Hepatocyte (in vitro differentiated cells): Measurements from ENCODE around the gene OAS1. TPM values are rescaled to one million over a fixed set of nuclear protein-coding genes. Genes with fewer than 3 reads are reported as not detected.
"Not testable (repeated sequence)": the region's sequence is repeated elsewhere in the genome, so short reads cannot be mapped to it uniquely, and the experiment has no call there.

ENCODE experiments used
- DNase-seq: peaks from one replicate; pipeline ENCODE4 v3.0.0-alpha.2; 2016; ENCODE audit warnings: low spot score
- H2AFZ ChIP-seq: fragments of 200-600 bp; sonication (generic); 2 replicates; pipeline ENCODE4 v1.6.0; 2016; ENCODE audit warnings: antibody characterized with exemption, mild to moderate bottlenecking
- H3K27ac ChIP-seq: fragments of 200-600 bp; sonication (generic); 2 replicates; pipeline ENCODE4 v1.5.1; 2016; ENCODE audit warnings: mild to moderate bottlenecking
- H3K27me3 ChIP-seq: fragments of 200-600 bp; sonication (generic); 2 replicates; pipeline ENCODE4 v1.6.1; 2016
- H3K36me3 ChIP-seq: fragments of 200-600 bp; sonication (generic); replicated peaks from 2 replicates; pipeline ENCODE4 v1.5.1; 2016; ENCODE audit warnings: low read depth; ENCODE audit not compliant: insufficient read depth
- H3K4me1 ChIP-seq: fragments of 200-600 bp; sonication (generic); 2 replicates; pipeline ENCODE4 v1.5.1; 2016; ENCODE audit warnings: mild to moderate bottlenecking, moderate library complexity; ENCODE audit not compliant: insufficient read depth
- H3K4me2 ChIP-seq: fragments of 200-600 bp; sonication (generic); 2 replicates; pipeline ENCODE4 v1.6.0; 2016
- H3K4me3 ChIP-seq: fragments of 200-600 bp; sonication (generic); 2 replicates; pipeline ENCODE4 v1.5.1; 2016; ENCODE audit warnings: mild to moderate bottlenecking
- H3K79me2 ChIP-seq: fragments of 200-600 bp; sonication (generic); 2 replicates; pipeline ENCODE4 v1.6.0; 2017; ENCODE audit warnings: mild to moderate bottlenecking
- H3K9me2 ChIP-seq: fragments of 200-600 bp; sonication (generic); replicated peaks from 2 replicates; pipeline ENCODE4 v1.6.0; 2017; ENCODE audit warnings: mild to moderate bottlenecking; ENCODE audit not compliant: insufficient read depth
- H3K9me3 ChIP-seq: fragments of 200-600 bp; sonication (generic); 2 replicates; pipeline ENCODE4 v1.5.1; 2016; ENCODE audit warnings: low read depth, mild to moderate bottlenecking
- H4K20me1 ChIP-seq: fragments of 200-600 bp; sonication (generic); 2 replicates; pipeline ENCODE4 v1.6.0; 2016; ENCODE audit warnings: mild to moderate bottlenecking; ENCODE audit not compliant: insufficient read depth, poor library complexity, severe bottlenecking
- CTCF ChIP-seq: fragments of 200-600 bp; sonication (generic); IDR thresholded peaks from 2 replicates; pipeline ENCODE4 v1.5.1; 2016; ENCODE audit warnings: antibody characterized with exemption, mild to moderate bottlenecking; ENCODE audit not compliant: poor library complexity
- EZH2 ChIP-seq: fragments of 200-600 bp; sonication (generic); IDR thresholded peaks from 2 replicates; pipeline ENCODE4 v1.6.1; 2016; ENCODE audit warnings: antibody characterized with exemption, mild to moderate bottlenecking, borderline replicate concordance
- EZH2phosphoT487 ChIP-seq: fragments of 200-600 bp; sonication (generic); IDR thresholded peaks from one replicate; pipeline ENCODE4 v1.6.1; 2018; ENCODE audit warnings: antibody characterized with exemption, mild to moderate bottlenecking, low read depth, moderate library complexity; ENCODE audit not compliant: unreplicated experiment, severe bottlenecking
- WGBS: methylation state at CpG from one replicate; pipeline ENCODE4 v1.1.6; 2016; ENCODE audit warnings: low lambda C conversion rate; ENCODE audit errors: missing lambda C conversion rate; 5-methylcytosine and 5-hydroxymethylcytosine counted together
- polyA plus RNA-seq: library from polyadenylated mRNA; unstranded; fragments of >200 nt; fragmentation: Nextera tagmentation; extraction: Ambion mirVana; gene quantifications from 2 replicates; pipeline ENCODE4 v1.2.1, GENCODE V29; 2016
- total RNA-seq: library from RNA; depleted of rRNA; stranded (reverse); fragments of >200 nt; gene quantifications from 2 replicates; pipeline ENCODE4 v1.2.3, GENCODE V29; 2014

OAS1 gene
- total and polyA plus RNA-seq, 2 experiments from 2014 or later: 18.6 to 25.0 TPM

- H3K36me3 ChIP-seq: no peaks in the 10 kb centered on the region
- no peak overlapping the region for H3K27ac ChIP-seq
- H3K9me3 ChIP-seq: no peaks in the 10 kb centered on the region
- no peaks in the 10 kb centered on the region for H3K79me2 ChIP-seq
- TF ChIP-seq CTCF (no peak), EZH2 (no peak), EZH2phosphoT487 (no peak)
- no peaks in the 10 kb centered on the region for H3K9me2 ChIP-seq
- WGBS: 91% methylated on average over 5 of the region's 5 CpGs
- no peaks in the 10 kb centered on the region for H4K20me1 ChIP-seq
- DNase-seq: no peak
- no peak overlapping the region for H3K4me3 ChIP-seq
- no peak overlapping the region for H3K4me2 ChIP-seq
- no peaks in the 10 kb centered on the region for H3K27me3 ChIP-seq
- no peaks in the 10 kb centered on the region for H3K4me1 ChIP-seq
- no peak overlapping the region for H2AFZ ChIP-seq
Observed at GRCh38 chr12:112916270-112916669, 9.5 kb downstream of the OAS1 start.

GRCh38 chr12:112919121-112919520 is 12.4 kb downstream of the OAS1 start:
- no peaks in the 10 kb centered on the region for H3K9me3 ChIP-seq
- 88% methylated on average over 6 of the region's 6 CpGs for WGBS
- no peaks in the 10 kb centered on the region for H3K36me3 ChIP-seq
- H3K4me1 ChIP-seq: no peaks in the 10 kb centered on the region
- no peak overlapping the region for H3K4me2 ChIP-seq
- H4K20me1 ChIP-seq: no peaks in the 10 kb centered on the region
- no peak overlapping the region for H2AFZ ChIP-seq
- no peak for DNase-seq
- no peaks in the 10 kb centered on the region for H3K9me2 ChIP-seq
- no peak overlapping the region for H3K27ac ChIP-seq
- no peak overlapping the region for H3K4me3 ChIP-seq
- TF ChIP-seq EZH2phosphoT487 (no peak), CTCF (no peak), EZH2 (no peak)
- no peaks in the 10 kb centered on the region for H3K79me2 ChIP-seq
- H3K27me3 ChIP-seq: no peaks in the 10 kb centered on the region

- TF ChIP-seq EZH2phosphoT487 (no peak), CTCF (no peak), EZH2 (no peak)
- Histone ChIP-seq H3K79me2 (no peaks in the 10 kb centered on the region), H3K9me2 (no peaks in the 10 kb centered on the region), H3K36me3 (no peaks in the 10 kb centered on the region), H3K27ac (peak overlapping the region; percentile 85), H3K9me3 (no peaks in the 10 kb centered on the region), H2AFZ (no peak overlapping the region), H3K4me1 (no peaks in the 10 kb centered on the region), H4K20me1 (no peaks in the 10 kb centered on the region), H3K4me2 (peak overlapping the region; percentile 55), H3K4me3 (no peak overlapping the region), H3K27me3 (no peaks in the 10 kb centered on the region)
- DNase-seq: peak; percentile 13
- 44% methylated on average over 7 of the region's 7 CpGs for WGBS
Observed at GRCh38 chr12:112924986-112925385, 18.2 kb downstream of the OAS1 start.

GRCh38 chr12:112926416-112927033 is 19.8 kb downstream of the OAS1 start:
- not testable (repeated sequence) for H3K4me2 ChIP-seq, H4K20me1 ChIP-seq, H3K4me3 ChIP-seq, H3K27me3 ChIP-seq, H3K9me2 ChIP-seq, H3K9me3 ChIP-seq, H3K79me2 ChIP-seq, H3K36me3 ChIP-seq, H2AFZ ChIP-seq, H3K4me1 ChIP-seq
- WGBS: 36% methylated on average over 7 of the region's 7 CpGs
- peak overlapping the region; percentile 86 for H3K27ac ChIP-seq
- peak; percentile 15 for DNase-seq
